Glomerular endothelial cell (primary cell): ENCODE data around the gene HOOK2. TPM values are rescaled to one million over a fixed set of nuclear protein-coding genes. Genes with fewer than 3 reads are reported as not detected.

Source experiments
- DNase-seq: peaks from one replicate; pipeline ENCODE4 v3.0.0-alpha.2; 2011; ENCODE audit warnings: low read depth, low spot score; ENCODE audit errors: extremely low read depth
- total RNA-seq: library from RNA; depleted of rRNA; stranded (reverse); fragments of >200 nt; gene quantifications from 2 replicates; pipeline ENCODE4 v1.2.3, GENCODE V29; 2015

HOOK2 gene
- total RNA-seq, 1 donor from 2014 or later: 33.1 TPM

DNA sequence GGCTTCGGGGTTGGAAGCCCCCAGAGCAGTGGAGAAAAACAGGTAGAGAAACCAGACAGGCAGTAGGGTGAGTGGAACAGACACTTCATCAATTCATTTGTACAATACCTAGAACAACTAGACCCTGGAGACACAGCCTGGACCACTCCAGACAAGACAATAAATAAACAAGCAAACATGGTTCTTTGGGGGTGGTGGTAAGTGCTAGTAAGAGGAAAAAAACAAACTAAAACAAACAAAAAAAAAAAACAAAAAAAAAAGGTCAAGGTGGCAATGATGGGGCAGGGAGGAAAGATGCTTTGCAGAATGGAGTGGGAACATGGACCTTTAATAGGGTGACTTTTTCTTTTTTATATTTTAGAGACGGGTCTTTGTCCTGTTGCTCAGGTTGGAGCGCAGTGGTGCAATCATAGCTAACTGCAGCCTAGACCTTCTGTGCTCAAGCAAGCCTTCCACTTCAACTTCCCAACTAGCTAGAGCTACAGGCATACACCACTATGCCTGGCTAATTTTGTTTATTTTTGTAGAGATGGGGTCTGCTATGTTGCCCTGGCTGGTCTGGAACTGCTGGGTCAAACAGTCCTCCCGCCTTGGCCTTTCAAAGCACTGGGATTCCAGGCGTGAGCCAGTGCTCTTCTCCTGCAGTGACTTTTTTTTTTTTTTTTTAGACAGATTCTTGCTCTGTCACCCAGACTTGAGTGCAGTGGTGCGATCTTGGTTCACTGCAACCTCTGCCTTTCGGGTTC is 19.0 kb upstream of the HOOK2 start:
- DNase-seq: no peak

DNA sequence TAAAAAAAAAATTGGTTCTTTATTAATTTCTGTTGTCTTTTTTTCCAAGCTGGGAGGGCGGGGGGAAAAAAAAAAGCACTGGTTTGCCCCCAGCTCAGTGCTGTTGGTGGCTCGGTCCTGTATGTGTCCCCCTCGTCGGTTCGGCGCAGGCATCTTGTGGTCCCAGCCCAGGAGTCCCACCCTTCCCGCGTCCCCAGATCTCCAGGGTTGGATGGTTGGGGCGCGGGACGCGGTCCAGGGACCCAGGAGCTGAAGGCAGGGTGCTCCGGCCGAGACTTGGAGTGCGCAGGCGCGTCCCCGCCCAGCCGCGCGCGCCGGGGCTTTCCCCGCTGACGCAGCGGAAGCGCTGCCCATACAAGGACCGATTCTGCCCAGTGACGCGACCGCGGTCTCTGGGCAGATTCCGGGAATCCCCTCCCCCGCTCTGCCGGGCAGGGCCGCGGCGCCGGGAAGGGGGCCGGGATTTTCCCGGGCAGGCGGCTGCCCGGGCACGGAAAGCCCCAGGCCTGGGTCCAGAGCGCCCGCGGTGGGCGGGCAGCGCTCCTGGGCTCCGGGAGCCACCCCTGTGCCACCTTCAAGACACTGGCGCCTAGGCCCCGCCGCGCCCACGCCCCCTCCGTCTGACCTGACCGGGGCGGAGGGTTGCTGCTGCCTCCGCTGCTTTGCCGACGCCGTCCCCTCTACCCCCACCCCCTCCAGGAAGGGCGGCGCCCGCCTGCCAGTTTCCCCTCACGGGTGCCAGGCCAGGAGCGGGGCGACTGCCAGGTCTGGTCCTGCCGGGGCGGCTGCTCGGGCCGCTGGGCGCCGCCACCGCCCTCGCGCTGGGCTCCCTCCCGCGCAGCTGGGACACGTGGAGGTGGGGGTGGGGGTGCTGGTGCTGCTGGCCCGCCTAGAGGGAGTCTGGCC is 18.2 kb upstream of the HOOK2 start:
- DNase-seq: no peak

DNA sequence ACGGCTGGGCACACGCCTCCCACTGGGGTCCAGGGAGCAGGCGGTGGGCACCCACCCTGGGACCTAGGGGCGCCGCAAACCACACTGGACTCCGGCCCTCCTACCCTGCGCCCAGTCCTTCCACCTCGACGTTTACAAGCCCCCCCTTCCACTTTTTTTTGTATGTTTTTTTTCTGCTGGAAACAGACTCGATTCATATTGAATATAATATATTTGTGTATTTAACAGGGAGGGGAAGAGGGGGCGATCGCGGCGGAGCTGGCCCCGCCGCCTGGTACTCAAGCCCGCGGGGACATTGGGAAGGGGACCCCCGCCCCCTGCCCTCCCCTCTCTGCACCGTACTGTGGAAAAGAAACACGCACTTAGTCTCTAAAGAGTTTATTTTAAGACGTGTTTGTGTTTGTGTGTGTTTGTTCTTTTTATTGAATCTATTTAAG is 17.5 kb upstream of the HOOK2 start:
- DNase-seq: no peak

DNA sequence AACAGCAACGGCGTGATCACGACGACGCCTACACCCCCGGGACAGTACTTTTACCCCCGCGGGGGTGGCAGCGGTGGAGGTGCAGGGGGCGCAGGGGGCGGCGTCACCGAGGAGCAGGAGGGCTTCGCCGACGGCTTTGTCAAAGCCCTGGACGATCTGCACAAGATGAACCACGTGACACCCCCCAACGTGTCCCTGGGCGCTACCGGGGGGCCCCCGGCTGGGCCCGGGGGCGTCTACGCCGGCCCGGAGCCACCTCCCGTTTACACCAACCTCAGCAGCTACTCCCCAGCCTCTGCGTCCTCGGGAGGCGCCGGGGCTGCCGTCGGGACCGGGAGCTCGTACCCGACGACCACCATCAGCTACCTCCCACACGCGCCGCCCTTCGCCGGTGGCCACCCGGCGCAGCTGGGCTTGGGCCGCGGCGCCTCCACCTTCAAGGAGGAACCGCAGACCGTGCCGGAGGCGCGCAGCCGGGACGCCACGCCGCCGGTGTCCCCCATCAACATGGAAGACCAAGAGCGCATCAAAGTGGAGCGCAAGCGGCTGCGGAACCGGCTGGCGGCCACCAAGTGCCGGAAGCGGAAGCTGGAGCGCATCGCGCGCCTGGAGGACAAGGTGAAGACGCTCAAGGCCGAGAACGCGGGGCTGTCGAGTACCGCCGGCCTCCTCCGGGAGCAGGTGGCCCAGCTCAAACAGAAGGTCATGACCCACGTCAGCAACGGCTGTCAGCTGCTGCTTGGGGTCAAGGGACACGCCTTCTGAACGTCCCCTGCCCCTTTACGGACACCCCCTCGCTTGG is 16.9 kb upstream of the HOOK2 start:
- no peak for DNase-seq

DNA sequence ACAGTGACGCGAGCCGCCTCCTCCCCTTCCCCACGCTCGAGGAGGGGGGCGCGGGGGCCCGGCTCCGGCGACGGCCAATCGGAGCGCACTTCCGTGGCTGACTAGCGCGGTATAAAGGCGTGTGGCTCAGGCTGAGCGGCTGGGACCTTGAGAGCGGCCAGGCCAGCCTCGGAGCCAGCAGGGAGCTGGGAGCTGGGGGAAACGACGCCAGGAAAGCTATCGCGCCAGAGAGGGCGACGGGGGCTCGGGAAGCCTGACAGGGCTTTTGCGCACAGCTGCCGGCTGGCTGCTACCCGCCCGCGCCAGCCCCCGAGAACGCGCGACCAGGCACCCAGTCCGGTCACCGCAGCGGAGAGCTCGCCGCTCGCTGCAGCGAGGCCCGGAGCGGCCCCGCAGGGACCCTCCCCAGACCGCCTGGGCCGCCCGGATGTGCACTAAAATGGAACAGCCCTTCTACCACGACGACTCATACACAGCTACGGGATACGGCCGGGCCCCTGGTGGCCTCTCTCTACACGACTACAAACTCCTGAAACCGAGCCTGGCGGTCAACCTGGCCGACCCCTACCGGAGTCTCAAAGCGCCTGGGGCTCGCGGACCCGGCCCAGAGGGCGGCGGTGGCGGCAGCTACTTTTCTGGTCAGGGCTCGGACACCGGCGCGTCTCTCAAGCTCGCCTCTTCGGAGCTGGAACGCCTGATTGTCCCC is 16.1 kb upstream of the HOOK2 start, which contains the start of gene JUNB:
Gene JUNB, plus strand, starts transcription at position 142 of the 706 bp plus-strand sequence. Its CDS starts 286 bp downstream, at position 428.
- no peak for DNase-seq

DNA sequence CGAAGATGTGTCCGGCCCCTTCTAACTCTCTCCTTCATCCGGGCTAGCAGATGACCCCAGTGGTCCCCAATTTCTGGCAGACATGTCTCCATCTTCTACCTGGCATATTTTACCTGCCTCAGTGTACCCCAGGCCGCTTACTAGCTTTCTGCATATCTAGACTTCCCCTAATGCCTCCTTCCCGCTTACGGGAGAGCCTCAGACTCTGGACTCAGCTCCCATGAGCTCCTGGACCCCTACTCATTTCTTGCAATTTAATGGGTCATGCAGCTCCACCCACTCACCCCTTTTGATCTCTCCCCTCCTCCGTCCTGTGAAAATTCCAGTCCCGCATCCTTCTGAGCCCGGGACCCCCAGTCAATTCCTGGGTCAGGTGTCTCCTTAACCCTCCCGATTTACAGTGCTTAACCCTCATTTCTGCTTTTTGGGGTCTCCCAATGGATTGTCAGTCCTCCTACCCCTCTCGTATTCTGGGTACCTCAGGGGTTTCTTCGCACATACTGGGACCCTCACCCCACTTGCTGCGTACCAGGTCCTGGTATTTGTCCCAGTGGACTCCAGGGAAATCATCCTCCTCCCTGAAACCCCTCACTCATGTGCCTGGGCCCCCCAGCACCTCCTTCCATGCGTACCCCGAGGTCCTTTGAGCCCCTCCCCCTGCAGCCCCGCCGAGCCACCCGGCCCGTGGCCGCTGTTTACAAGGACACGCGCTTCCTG is 15.4 kb upstream of the HOOK2 start:
- no peak for DNase-seq

DNA sequence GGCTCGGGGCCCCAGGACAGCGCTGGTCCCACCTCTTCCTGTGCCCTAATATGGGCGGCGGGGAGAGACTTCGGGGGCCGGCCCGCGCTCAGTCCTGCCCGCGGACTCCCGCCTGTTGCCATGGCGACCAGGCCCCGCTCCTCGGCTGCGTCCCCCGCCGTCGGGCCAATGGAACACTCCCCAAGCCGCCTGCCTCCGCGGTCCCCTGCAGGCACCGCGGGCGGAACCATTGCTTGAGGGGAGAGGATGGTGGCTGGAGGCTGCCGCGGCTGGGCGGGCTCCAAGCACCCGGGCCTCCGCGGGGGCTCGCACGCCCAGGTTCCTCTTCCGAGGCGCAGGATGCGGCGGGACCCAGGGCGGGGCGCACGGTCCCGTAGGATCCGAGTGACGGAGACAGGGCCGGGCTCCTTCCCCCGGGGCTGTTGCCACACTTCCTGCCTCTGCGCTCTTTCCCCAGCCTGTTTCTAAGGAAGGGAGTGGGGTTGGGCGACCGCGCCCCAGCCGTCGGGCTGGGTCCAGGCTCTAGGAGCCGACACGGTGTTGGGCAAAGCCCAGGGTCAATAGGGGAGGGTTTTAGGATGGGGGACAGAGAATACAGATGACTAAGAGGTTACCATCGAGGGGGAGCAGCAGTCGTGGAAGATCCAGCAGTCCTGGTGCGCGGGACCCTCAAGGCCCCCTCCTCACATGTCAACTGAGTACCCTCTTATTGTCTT is 14.7 kb upstream of the HOOK2 start:
- no peak for DNase-seq

DNA sequence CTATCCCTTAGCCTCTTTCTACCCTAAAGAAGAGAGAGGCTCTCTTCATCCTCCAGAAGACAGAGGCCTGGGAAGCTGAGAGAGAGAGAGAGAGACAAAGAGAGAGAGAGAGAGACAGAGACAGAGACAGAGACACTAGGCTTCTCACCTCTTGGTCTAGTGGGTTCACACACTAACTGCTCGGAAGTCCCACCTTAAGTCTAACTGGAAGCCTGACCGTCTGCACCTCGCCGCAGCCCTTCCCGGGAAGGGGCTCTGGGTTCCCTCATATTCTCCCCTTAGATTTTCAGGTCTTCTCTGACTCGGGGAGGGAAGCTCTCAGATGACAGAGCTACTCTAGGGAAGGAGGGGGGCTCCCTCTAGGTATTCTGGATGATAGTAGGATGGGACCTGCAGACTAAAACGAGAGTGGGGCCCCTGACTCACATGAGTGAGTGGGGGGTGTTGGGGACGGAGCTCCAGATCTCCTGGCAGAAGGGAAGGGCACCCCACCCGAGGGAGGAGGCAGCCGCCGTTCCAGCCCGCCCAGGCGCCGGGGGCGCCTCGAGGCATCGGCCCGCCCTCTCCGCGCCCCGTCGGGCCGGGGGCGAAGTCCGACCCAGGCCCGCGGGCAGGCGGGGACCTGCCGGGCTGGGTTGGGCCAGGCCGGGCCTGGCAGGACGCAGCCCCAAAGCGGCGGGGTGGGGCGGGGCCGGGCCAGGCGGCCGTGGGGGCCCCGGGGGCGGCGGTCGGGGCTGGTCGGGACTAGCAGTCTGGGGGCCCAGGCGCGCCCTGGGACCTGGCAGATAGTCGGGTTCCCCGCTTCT is 13.9 kb upstream of the HOOK2 start:
- DNase-seq: no peak

DNA sequence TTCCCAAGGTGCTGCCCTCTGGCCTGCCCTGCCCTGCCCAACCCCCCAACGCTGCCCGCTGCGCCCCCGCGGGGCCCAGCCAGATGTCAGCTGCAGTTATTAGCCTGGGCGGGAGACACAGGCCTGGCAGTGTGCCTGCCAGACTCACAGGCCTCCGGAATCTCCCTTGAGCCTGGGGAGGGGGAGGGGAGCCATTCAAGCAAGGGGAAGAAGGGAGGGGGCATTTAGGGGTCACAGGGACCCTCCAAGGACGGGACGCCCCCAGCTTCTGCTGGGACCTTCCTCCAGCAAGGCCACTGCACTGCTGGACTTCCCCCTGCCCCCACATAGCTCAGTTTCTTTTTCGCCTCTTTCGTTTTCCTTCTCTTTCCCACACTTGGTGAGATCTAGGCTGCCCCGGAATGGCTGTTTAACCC is 13.3 kb upstream of the HOOK2 start:
- no peak for DNase-seq

DNA sequence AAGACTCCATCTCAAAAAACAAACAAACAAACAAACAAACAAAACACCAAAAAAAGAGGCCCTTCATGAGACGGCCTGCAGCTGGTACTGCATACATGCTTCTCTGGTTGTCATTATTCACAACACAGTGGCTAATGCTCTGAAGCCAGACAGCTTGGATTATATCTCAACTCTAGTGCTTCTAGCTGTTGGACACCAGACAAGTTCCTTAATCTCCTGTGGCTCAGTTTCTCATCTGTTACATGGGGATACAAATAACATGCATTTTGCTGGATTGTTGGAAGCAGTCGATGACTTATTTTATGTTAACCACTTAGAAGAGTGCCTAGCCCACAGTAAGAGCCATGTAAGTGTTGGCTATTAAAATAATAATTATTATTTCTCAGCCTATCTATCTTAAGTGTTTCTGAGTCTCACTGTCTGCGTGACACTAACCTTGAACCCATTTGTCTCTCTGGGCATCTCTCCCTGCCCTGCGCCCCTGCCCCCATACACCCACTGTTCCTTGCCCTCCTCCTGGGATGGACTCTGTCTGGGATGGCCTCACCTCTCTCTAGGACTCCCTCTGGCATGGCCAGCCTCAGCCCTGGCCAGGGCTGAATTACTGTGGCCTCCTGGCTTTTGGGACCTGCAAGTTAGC is 12.8 kb upstream of the HOOK2 start:
- DNase-seq: no peak

DNA sequence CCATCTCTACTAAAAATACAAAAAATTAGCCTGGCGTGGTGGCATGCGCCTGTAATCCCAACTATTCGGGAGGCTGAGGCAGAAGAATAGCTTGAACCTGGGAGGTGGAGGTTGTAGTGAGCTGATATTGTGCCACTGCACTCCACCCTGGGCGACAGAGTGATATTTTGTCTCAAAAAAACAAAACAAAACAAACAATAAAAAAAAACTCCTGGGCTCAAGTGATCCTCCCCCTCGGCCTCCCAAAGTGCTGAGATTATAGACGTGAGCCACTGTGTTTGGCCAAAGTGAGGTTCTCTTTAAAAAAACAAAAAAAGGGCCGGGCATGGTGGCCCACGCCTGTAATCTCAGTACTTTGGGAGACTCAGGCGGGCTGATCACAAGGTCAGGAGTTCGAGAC is 12.1 kb upstream of the HOOK2 start:
- no peak for DNase-seq

DNA sequence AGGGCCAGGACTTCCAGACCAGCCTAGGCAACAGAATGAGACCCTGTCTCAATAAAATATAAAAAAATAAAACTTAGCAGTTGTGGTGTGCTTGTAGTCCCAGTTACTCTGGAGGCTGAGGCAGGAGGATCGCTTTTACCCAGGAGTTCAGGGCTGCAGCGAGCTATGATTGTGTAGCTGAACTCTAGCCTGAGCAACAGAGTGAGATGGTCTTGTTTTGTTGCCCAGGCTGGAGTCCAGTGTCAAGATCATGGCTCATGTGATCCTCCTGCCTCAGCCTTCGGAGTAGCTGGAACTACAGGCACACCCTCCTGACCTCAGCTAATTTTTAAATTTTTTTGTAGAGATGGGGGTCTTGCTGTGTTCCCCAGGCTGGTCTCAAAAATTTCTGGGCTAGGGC is 11.6 kb upstream of the HOOK2 start:
- no peak for DNase-seq

DNA sequence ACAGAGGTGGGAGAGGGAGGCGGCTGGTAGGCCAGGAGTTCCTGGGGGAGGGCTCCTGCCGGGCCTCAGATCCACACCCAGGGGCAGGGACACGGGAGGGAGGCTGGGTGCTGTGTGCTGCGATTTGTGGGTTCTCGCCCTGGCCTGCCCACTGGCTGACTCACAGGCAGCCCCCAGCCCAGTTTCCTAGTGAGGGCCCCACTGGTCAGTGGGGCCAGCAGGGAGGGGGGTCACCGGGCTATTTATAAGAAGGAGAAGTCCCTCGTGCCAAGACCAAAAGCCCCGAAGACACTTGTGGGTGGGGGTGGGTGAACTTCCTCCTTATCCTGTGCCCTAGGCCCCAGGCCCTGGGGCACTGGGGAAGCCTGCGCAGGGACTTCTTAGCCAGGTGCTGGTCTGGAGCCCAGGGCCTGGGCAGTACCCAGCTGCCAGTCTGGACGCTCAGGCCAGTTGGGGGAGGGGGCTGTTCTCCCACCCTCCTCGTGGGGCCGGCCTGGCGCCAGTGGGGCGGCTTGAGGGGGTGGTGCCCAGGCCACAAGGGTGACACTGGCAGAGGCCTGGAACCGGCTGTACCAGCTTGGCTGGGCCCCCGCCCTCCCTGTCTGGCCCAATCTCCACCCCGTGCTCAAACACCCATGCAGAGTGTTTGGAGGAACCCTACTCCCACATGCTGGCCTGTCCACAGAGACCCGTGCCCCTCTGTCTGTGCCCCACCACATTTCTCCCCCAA is 11.0 kb upstream of the HOOK2 start:
- no peak for DNase-seq

DNA sequence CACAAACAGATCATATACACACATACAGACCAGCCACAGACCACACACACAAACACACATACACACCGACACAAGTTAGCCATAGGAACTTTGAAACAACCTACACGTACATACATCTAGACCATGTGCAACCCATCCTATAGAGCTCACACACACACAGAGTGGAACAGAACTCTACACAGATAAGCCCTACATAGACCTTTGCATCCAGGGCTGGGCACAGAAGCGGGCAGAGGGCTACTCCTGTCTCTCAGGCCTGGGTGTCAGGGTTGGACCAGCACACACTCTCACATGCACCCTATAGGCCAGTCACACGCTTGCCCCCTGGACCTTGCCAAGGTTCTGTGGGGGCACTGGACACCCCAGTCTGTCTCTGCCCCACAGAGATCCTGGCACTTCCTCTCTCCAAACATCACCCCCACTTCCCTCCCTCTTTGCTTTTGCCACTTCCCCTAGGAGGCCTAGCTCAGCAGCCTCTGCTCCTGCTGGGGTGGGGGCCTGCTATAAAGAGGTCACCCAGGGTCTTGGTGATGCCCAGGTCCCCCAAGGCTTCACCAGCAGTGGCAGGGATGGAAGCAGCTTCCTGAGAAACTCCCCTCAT is 10.2 kb upstream of the HOOK2 start:
- DNase-seq: no peak

DNA sequence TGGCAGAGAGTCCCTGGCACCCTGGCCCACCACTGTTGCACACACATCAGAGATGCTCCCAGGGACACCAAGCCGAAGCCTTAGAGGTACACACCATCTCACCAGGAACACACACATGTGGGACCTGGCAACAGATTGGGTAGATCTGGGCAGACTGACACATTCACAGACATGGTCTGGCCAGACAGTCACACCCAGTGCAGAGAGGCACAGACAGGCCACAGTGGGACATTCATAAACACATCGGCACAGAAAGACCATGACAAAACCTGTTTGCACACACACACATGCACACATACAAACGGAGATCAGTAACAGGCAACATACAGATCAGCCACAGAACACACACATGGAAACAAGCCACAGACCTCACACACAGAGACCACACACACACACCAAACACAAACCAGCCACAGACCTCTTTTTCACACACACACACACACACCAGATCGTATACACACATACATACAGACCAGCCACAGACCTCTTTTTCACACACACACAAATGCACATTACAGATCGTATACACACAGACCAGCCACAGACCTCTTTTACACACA is 9.6 kb upstream of the HOOK2 start:
- DNase-seq: no peak

DNA sequence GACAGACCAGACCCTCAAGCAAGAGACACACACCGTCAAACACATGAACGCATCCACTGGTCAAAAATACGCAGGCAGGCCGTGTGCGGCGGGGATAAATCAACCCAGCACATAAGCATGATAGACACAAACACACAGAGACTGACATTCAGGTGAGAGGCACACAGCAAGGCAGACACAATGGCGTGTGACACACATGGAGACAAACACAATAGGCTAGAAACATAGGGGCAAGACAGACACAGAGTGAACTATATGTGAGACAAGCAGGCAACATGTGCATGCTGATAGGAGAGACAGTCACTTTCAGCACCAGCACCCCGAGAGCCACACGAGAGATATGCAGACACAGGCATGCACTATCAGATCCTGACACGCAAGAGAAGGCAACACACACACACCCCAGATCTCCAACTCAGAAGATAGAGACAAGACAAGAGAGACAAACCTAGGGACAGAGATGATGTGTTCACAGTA is 9.1 kb upstream of the HOOK2 start:
- DNase-seq: no peak
